HG03571 (cell line): ENCODE measurements around the gene THBS1.

ENCODE experiments used
- ATAC-seq: cut with Tn5 transposase; IDR thresholded peaks from one replicate; pipeline ENCODE4 v1.9.1; 2021; ENCODE audit not compliant: unreplicated experiment

The THBS1 gene

GRCh38 chr15:39580485-39581241, at the start of gene THBS1:
TSS of gene THBS1 (plus strand) at chr15:39581079. CDS start at chr15:39581858, 779 bp downstream.
- ATAC-seq = no peak

- ATAC-seq = no peak
Measured at GRCh38 chr15:39534996-39535395, 45.9 kb upstream of the THBS1 start.

- ATAC-seq = no peak
Measured at GRCh38 chr15:39535466-39535865, 45.4 kb upstream of the THBS1 start.

- ATAC-seq = no peak
Measured at GRCh38 chr15:39538936-39539335, 41.9 kb upstream of the THBS1 start.

- no peak for ATAC-seq
Measured at GRCh38 chr15:39539466-39539865, 41.4 kb upstream of the THBS1 start.

- no peak for ATAC-seq
Measured at GRCh38 chr15:39539973-39540558, 40.8 kb upstream of the THBS1 start.

- ATAC-seq = no peak
Measured at GRCh38 chr15:39542385-39543065, 38.4 kb upstream of the THBS1 start.

GRCh38 chr15:39543651-39544050, 37.2 kb upstream of the THBS1 start:
- ATAC-seq = no peak

- no peak for ATAC-seq
Measured at GRCh38 chr15:39546842-39547241, 34.0 kb upstream of the THBS1 start.

- ATAC-seq = no peak
Measured at GRCh38 chr15:39548561-39548960, 32.3 kb upstream of the THBS1 start.

- ATAC-seq = no peak
Measured at GRCh38 chr15:39549912-39550311, 31.0 kb upstream of the THBS1 start.

- ATAC-seq = no peak
Measured at GRCh38 chr15:39551476-39551875, 29.4 kb upstream of the THBS1 start.

- no peak for ATAC-seq
Measured at GRCh38 chr15:39552556-39552955, 28.3 kb upstream of the THBS1 start.

- no peak for ATAC-seq
Measured at GRCh38 chr15:39553947-39554693, 26.8 kb upstream of the THBS1 start.

GRCh38 chr15:39554746-39555387, 26.0 kb upstream of the THBS1 start:
- no peak for ATAC-seq

- no peak for ATAC-seq
Measured at GRCh38 chr15:39555885-39556284, 25.0 kb upstream of the THBS1 start.

GRCh38 chr15:39556461-39556860, 24.4 kb upstream of the THBS1 start:
- no peak for ATAC-seq

GRCh38 chr15:39558421-39558820, 22.5 kb upstream of the THBS1 start:
- no peak for ATAC-seq

- no peak for ATAC-seq
Measured at GRCh38 chr15:39564972-39565665, 15.8 kb upstream of the THBS1 start.

GRCh38 chr15:39565851-39566250, 15.0 kb upstream of the THBS1 start:
- no peak for ATAC-seq
